Esophagus mucosa (tissue), 1 donor: ENCODE results near the gene USP48. TPM values are rescaled to one million over a fixed set of nuclear protein-coding genes. Genes with fewer than 3 reads are reported as not detected.
A peak's percentile ranks its signal among the peaks of the same experiment; 100 is the strongest.
"Not testable (repeated sequence)": the region's sequence is repeated elsewhere in the genome, so short reads cannot be mapped to it uniquely, and the experiment has no call there.

Experiments
- ATAC-seq: fragments of 200-7000 bp; cut with Tn5 transposase; one replicate; pipeline ENCODE4 v1.9.1; 2020
- total RNA-seq: library from RNA; stranded (reverse); gene quantifications from one replicate; pipeline ENCODE4 v1.2.4, GENCODE V29; 2023
- donor health status: DM: yes; HTN: yes; CAD: no.

The USP48 gene
- total RNA-seq, 1 donor from 2014 or later: 37.3 TPM

DNA sequence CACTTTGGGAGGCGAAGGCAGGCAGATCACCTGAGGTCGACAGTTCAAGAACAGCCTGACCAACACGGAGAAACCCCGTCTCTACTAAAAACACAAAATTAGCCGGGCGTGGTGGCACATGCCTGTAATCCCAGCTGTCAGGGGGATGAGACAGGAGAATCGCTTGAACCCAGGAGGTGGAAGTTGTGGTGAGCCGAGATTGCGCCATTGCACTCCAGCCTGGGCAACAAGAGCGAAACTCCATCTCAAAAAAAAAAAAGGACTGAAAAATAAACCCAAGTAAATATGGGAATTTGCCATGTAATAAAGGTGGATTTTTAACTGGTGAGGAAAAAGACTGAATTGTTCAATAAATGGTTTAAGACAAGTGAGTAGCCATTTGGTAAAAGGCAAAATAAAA is 11.3 kb downstream of the USP48 start:
- ATAC-seq: not testable (repeated sequence)

GRCh38 chr1:21770602-21771001 is 12.3 kb downstream of the USP48 start:
- ATAC-seq: not testable (repeated sequence)

- ATAC-seq: no peak
Measured at GRCh38 chr1:21770201-21770600, 12.7 kb downstream of the USP48 start.

GRCh38 chr1:21767106-21767505 is 15.8 kb downstream of the USP48 start:
- not testable (repeated sequence) for ATAC-seq

DNA sequence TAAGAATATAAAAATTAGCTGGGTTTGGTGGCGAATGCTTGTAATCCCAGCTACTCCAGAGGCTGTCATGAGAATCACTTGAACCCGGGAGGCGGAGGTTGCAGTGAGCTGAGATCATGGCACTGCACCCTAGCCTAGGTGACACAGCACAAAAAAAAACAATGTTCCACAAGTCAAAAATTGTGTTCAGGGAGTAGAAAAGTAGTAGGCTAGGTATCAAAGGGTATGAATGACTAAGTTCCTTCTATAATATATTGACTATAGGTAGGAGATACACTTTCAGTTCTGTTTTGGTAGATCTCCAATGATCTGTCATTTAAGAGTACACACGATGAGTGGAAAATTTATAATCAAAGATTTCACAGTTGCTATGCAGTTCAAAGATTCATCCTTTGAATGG is 16.7 kb downstream of the USP48 start:
- no peak for ATAC-seq

GRCh38 chr1:21764615-21765423 is 18.1 kb downstream of the USP48 start:
- peak; percentile 86 for ATAC-seq

DNA sequence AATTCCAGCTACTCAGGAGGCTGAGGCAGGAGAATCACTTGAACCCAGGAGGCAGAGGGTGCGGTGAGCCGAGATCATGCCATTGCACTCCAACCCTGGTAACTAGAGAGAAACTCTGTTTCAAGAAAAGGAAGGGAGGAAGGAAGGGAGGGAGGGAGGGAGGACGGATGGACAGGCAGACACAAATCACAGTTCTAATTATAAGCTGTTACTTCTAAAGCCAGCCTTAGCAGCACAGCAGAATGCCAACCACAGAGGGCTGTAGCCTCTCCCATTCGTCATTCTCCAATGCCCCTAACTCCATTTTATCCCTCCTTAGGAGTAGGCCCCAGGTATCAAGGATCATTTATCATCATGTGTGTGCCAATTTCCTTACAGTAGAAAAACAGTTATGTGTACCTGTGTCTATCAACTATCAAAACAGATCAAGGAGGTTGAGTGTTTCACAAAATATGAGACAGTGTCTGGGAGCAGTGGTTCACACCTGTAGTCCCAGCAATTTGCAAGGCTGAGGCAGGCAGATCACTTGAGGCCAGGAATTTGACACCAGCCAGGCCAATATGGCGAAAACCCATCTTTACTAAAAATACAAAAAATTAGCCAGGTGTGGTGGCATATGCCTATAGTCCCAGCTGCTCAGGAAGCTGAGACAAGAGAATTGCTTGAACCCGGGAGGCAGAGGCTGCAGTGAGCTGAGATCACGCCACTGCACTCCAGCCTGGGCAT is 19.1 kb downstream of the USP48 start:
- no peak for ATAC-seq

DNA sequence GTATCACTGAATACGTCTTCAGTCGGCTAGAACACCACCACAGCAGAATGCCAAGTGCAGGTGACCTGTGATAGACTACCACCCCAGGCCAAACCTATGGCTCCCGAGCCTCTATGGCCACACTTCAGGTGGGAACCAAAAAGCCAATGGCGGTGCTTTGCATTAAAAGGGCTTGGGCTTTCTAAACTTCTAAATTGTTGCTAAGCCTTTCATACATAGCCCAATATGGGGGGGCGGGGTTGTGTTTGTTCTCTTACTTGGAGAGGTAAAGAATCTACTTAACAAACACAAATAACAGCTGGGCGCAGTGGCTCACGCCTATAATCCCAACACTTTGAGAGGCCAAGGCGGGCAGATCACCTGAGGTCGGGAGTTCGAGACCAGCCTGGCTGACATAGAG is 19.7 kb downstream of the USP48 start:
- no peak for ATAC-seq

DNA sequence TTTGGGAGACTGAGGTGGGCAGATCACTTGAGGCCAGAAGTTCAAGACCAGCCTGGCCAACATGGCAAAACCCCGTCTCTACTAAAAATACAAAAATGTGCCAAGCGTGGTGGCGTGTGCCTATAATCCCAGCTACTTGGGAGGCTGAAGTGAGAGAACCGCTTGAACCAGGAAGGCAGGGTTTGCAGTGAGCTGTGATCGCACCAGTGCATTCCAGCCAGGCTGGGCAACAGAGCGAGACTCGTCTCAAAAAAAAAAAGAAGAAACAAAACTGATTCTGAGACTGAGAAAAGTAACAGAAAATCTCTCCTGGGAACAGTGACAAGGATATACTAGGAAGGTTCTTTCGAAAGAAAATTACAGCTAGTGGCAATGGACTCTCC is 20.9 kb downstream of the USP48 start:
- no peak for ATAC-seq

GRCh38 chr1:21761052-21761451 is 21.9 kb downstream of the USP48 start:
- no peak for ATAC-seq

DNA sequence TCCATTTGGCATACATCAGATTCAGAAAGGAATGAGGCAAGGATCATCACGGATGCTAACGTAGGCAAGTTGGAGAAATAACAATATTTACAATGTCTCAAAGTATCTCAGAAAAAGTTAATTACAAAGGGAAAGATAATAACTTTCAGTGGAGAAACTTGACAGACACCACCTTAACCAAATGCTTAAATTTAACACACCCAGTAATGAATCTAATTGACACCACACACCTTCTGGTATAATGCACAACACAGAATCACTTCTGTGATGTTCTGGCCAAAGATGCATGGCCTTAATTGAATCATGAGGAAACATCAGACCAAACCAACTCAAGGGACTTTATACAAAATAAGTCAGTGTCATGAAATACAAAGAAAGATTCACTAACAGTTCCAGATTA is 23.1 kb downstream of the USP48 start:
- no peak for ATAC-seq

DNA sequence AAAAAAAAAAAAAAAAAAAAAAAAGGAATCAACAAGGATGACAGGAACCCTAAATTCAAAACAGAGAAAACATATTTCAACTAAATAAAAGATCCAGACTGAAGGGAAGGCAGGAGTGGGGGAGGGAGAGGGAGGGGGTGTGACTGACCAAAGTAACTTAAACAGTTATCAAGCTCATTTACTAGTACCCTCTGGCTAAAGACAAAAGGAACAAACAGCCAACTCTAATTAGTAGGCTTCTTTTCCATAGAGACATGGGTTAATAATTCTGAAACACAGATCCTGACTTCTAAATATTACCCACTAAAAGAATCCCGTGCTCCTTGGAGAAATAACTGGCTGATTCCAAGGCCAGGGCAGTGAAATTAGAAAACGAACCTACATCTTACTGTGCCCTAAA is 23.8 kb downstream of the USP48 start:
- no peak for ATAC-seq

- ATAC-seq: no peak
Measured at GRCh38 chr1:21758614-21759013, 24.3 kb downstream of the USP48 start.

- no peak for ATAC-seq
Measured at GRCh38 chr1:21756393-21757089, 26.4 kb downstream of the USP48 start.

DNA sequence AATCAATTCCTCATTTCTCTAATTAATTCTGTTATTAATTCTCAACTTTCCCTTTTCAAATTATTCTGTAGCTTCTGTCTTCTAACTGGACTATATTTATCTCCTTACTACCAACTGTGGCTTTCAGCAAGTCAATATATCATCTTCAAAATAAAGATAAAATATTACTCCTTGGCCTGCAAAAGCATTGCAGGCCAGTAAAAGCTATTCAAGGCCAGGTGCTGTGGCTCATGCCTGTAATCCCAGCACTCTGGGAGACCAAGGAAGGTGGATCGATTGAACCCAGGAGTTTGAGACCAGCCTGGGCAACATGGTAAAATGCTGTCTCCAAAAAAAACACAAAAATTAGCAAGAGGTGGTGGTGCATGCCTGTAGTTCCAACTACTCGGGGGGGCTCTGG is 27.9 kb downstream of the USP48 start:
- ATAC-seq: no peak

- no peak for ATAC-seq
Measured at GRCh38 chr1:21754583-21754982, 28.4 kb downstream of the USP48 start.

- no peak for ATAC-seq
Measured at GRCh38 chr1:21752186-21752585, 30.8 kb downstream of the USP48 start.

DNA sequence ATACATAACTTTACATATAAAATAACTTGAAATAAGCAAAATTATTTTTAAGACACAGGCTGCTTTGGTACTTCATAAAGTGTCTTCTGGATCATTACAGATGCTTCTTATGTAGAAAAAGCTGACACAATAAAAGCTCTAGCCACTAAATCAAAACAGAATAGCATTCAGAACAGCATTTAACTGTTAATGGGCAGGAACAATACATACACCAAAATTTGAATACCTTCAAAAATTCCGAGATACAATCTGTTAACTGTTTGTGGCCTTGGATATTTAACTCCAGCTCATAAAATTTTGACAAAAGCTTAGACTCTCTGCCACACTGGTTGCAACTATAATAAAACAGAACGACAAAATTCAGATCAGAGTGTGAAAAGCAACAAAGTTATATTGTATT is 31.7 kb downstream of the USP48 start:
- ATAC-seq: no peak

- ATAC-seq: no peak
Measured at GRCh38 chr1:21750841-21751240, 32.1 kb downstream of the USP48 start.

DNA sequence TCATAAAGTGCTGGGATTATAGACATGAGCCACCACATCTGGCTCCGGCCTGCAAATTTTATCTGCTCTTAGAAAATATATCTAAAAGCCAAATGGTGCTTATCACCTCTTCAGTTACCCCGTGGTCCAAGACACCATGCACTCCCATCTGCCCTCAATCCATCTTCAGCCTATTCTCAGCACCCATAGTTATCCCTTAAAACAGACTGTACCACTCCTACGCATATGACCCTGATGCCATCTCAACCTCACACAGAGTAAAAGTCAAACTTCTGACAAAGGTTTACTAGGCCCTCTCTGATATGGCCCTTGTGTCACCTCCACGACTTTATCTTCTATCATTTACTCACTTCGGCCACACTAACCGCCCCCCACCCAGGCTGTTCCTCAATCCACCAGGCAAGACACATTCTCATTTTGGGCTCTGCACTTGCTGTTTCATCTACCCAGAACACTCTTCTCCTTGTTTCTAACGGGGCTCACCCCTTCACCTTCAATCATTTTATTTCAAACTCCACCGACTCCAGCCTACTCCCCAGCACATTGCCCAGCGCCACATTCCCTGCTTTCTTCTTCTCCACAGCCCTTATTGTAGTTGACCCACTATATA is 33.0 kb downstream of the USP48 start:
- ATAC-seq: no peak

GRCh38 chr1:21749109-21749508 is 33.8 kb downstream of the USP48 start:
- no peak for ATAC-seq

- no peak for ATAC-seq
Measured at GRCh38 chr1:21743476-21743875, 39.5 kb downstream of the USP48 start.

- ATAC-seq: no peak
Measured at GRCh38 chr1:21742578-21742977, 40.4 kb downstream of the USP48 start.
